HG02943 (cell line): Measurements from ENCODE around the gene BMP8A.
"Not testable (repeated sequence)": the region's sequence is repeated elsewhere in the genome, so short reads cannot be mapped to it uniquely, and the experiment has no call there.

Experiments
- ATAC-seq: cut with Tn5 transposase; IDR thresholded peaks from one replicate; pipeline ENCODE4 v1.9.1; 2021; ENCODE audit warnings: mild to moderate bottlenecking, low read depth, moderate library complexity; ENCODE audit not compliant: unreplicated experiment

The BMP8A gene

GRCh38 chr1:39481289-39481688 is 10.1 kb upstream of the BMP8A start:
- ATAC-seq, result no peak

- ATAC-seq, result no peak
These were observed 8.2 kb upstream of the BMP8A start for GRCh38 chr1:39483276-39483675.

- ATAC-seq, result no peak
These were observed 6.9 kb upstream of the BMP8A start for GRCh38 chr1:39484564-39484963.

- no peak for ATAC-seq
These were observed 6.2 kb upstream of the BMP8A start for GRCh38 chr1:39485046-39485803.

GRCh38 chr1:39488012-39488545 is 3.4 kb upstream of the BMP8A start:
- ATAC-seq, result no peak

GRCh38 chr1:39488793-39489566 is 2.5 kb upstream of the BMP8A start:
- no peak for ATAC-seq

GRCh38 chr1:39489567-39490239 is 1.7 kb upstream of the BMP8A start:
- no peak for ATAC-seq

GRCh38 chr1:39490596-39491145 is 765 bp upstream of the BMP8A start:
- no peak for ATAC-seq

GRCh38 chr1:39492118-39493042 is 944 bp downstream of the BMP8A start:
- ATAC-seq, result not testable (repeated sequence)

GRCh38 chr1:39493043-39493810 is 1.8 kb downstream of the BMP8A start:
- ATAC-seq, result not testable (repeated sequence)

- ATAC-seq, result no peak
These were observed 3.4 kb downstream of the BMP8A start for GRCh38 chr1:39494671-39495410.

GRCh38 chr1:39496520-39496919 is 5.1 kb downstream of the BMP8A start:
- not testable (repeated sequence) for ATAC-seq

- no peak for ATAC-seq
These were observed 6.1 kb downstream of the BMP8A start for GRCh38 chr1:39497585-39497984.

- not testable (repeated sequence) for ATAC-seq
These were observed 6.8 kb downstream of the BMP8A start for GRCh38 chr1:39498096-39498710.

- not testable (repeated sequence) for ATAC-seq
These were observed 7.4 kb downstream of the BMP8A start for GRCh38 chr1:39498821-39499220.

GRCh38 chr1:39499668-39500067 is 8.2 kb downstream of the BMP8A start:
- no peak for ATAC-seq

GRCh38 chr1:39500862-39501389 is 9.5 kb downstream of the BMP8A start:
- no peak for ATAC-seq

- no peak for ATAC-seq
These were observed 10.2 kb downstream of the BMP8A start for GRCh38 chr1:39501666-39502065.
